HG03442 (cell line): ENCODE measurements around the gene GRM7.

ENCODE experiments used
- ATAC-seq: cut with Tn5 transposase; IDR thresholded peaks from one replicate; pipeline ENCODE4 v1.9.1; 2021; ENCODE audit warnings: mild to moderate bottlenecking, moderate library complexity; ENCODE audit not compliant: unreplicated experiment

Gene GRM7

DNA sequence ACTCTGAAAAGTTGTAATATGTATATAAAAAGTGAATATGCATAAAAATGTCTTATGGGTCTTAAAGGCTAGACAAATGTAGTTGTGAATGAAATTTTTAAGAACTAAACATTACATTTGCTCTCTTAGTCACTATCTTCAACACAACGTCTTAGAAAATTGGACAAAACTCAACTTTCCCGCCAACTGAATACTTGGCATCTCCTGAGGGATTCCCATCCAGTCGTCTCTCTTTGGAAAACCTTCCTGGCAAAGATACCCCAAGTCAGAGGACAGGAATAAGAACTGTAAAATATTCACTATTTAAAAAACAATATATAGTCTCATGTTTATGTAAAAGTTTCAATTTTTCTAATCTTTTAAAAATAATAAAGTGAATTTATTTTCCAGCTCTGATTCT is 354.8 kb downstream of the GRM7 start:
- no peak for ATAC-seq

DNA sequence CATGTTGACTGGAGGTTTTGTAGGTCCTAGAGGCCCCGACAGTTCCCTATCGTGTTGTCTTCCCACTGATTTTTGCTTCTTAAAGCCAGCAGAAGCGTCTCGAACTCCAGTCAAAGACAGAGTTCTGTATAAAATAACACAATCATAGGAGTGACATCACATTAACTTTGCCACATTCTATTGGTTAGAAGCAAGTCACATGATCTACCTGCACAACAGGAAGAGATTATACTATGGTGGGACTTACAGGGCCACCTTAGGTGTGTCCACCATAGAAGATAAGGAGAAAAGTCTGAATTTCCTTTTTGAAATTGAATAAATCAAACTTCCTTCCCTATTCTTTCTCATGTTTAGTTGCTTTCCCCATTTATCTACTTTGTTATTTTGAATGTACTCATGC is 365.5 kb downstream of the GRM7 start:
- ATAC-seq: no peak

DNA sequence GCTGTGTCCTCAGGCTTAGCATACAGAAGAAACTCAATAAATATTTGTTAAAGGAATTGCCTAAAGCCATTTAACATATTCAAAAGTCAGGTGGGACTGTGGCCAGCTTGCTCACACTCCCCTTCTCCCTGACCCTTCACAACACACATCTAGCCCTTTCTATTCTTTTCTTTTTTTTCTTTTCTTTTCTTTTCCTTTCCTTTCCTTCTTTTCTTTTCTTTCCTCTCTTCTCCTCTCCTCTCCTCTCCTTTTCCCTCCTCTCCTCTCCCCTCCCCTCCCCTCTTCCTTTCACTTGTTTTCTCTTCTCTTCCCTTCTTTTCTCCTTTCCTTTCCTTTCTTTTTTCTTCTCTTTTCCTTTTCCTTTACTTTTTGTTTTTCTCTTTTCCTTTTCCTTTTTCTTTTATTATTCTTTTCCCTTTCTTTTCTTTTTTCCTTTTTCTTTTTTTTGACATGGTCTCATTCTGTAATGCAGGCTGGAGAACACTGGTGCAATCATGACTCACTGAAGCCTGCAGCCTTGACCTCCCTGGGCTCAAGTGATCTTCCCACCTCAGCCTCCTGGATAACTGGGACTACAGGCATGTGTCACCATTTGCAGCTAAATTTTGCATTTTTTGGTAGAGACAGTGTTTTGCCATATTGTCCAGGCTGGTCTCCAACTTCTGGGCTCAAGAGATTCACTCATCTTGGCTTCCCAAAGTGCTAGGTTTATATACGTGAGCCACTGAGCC is 377.8 kb downstream of the GRM7 start:
- ATAC-seq: no peak

DNA sequence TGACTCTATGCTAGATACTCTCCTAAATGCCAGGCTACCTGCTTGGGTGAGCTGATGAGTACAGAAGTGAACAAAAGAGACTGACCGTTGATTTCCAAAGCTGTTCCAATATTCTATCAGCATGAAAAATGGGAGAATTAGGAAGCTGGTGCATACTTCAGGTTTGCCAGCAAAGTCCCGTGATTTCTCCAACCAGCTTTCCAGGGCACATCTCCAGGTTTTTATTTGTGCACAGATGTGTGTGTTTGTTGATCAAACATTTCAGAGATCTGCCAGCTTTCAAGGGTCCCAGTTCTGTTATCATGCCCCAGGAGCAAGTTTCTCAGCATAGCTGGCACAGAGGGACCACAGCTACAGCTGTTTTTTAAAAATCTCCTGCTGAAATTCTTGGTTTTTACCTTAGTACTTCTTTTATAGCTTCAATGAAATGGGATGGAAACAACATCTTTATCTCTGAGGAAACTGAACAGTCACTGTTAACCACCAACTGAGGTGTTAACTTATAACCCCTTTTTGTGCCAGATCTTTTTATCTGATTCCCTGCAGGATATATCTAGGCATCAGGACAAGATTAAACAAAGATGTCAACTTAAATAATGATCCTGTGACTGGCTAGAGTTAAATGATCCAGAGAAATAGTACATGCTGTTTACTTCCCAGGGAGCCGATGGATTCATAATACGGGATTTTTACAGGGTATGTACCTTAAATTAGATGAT is 380.8 kb downstream of the GRM7 start:
- no peak for ATAC-seq

- no peak for ATAC-seq
Measured at GRCh38 chr3:7242303-7242635, 381.4 kb downstream of the GRM7 start.

- no peak for ATAC-seq
Measured at GRCh38 chr3:7249493-7250076, 388.7 kb downstream of the GRM7 start.

DNA sequence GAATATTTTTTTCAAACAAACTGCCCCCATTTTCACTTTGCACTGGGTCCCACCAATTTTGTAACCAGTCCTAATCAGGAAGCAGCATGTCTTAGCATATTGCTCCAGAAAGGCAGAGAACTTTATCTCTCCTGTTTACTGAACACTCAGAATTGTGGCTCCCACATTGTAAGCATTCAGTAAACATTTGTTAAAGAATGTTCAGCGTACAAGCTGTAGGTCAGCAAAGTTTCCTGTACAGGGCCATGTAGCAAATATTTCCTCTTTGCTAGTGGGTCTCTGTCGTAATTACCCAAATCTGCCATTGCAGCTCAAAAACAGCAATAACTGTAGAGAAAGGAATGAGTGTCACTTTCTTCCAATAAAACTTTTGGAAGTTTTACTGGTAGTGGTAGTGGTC is 393.3 kb downstream of the GRM7 start:
- no peak for ATAC-seq

DNA sequence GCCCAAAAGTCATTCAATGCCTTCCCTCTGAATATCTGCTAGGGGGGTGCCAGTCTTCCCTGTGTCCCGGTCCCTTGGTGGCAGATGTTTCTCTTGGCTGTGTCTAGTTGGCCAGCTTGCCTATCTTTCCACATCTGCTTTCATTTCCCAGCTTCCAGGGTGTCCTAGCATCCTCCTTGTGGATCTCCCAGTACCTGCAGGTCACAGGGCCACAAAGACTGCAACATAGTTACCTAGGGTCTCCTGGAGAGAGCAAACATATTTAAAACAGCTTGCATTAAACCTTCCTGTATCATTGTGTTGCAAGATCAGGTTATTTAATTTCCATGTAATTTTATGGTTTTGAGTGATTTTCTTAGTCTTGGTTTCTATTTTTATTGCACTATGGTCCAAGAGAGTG is 400.1 kb downstream of the GRM7 start:
- no peak for ATAC-seq

DNA sequence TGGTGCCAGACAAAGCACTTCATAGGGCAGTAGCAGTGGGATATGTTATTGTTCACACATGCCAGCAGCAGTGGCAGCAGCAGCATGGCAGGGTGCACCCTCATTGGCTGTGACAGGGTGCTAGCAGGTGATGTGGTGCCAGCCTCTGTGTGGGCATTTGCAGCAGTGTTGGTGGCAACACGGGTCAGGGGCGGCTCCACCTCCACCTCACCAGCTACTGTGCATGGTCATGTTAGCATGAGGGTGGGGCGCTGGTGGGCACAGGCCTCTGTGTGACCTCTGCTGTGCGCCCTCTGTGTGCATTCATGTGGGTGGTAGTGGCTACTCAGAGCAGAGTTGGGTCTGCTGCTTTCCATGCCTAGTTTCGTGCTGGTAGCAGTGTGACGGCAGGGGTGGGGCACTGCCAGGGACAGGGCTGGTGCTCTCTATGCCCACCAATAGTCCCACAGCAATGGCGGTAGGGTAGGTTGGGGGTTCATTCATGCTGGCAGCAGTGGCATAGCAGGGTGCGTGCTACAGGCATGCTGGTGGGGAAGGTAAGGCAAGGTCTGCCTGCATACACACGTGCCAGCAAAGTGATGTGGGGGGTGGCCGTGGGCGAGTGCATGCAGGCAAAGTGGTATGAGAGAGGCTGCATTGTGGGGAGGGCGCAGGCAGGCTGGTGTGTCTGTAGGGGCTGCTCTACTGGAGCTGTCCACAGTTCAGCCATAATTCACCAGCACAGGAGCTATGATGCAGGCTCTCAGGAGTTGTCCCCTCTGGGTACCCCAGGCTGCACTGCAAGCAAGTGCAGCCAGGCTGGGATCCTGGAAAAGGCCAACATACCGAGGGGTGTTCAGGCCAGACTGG is 402.7 kb downstream of the GRM7 start:
- ATAC-seq: no peak

- no peak for ATAC-seq
Measured at GRCh38 chr3:7264196-7264526, 403.2 kb downstream of the GRM7 start.

GRCh38 chr3:7265736-7266135 is 404.8 kb downstream of the GRM7 start:
- no peak for ATAC-seq

DNA sequence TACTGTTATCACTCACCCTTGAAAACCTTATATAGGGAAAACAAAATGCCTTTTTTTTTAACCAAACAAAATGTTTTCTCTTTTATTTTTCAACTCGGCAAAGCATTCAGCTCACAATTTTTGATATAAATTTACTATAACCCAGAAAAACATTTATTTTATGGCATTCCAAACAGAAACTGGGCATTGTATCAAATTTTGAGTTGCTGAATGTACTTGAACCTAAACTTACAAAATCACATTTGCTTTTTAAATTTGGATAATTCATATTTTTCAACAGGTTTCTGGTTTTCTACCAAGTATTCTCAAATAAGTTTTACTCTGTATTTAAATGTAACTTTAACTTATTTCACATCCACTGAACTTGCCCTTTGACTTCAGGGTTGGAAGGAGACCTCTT is 405.6 kb downstream of the GRM7 start:
- ATAC-seq: no peak

- ATAC-seq: no peak
Measured at GRCh38 chr3:7270731-7271130, 409.8 kb downstream of the GRM7 start.

GRCh38 chr3:7271631-7272030 is 410.7 kb downstream of the GRM7 start:
- no peak for ATAC-seq

DNA sequence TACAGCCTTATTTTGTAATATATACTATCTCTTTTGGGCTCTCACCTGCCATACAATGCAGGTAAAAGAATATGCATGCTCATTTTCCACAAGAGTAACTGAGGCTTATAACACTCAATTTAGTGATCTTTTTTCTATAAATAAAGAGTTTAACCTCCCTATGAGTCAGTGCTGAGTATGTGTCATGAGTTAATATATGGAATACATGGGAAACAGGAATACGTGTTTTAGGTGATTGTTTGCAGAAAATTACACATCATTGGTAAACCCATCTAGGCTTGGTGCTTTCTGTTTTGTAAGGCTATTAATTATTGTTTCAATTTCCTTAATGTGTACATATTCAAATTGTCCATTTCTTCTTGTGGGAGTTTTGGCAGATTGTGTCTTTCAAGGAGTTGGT is 411.3 kb downstream of the GRM7 start:
- no peak for ATAC-seq

GRCh38 chr3:7275396-7275795 is 414.5 kb downstream of the GRM7 start:
- ATAC-seq: peak; percentile 84

- no peak for ATAC-seq
Measured at GRCh38 chr3:7280318-7280717, 419.4 kb downstream of the GRM7 start.

DNA sequence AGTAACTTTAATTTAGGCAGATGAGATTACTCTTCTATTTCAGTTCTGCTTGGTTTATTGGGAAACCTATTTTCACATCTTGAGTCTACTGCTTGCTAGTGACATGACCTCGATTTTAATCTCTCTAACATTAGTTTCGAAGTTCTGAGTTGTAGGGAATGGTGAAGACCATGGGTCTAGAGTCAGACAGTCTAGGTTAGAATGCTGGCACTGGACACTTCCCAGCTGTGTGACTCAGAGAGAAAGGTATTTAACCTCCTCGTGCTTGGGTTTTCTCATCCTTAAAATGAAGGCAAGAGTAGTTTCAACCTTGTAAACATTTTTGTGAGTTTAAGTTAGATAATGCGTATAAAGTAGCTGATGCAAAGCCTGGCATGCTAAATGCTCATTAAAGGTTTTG is 422.1 kb downstream of the GRM7 start:
- ATAC-seq: no peak

DNA sequence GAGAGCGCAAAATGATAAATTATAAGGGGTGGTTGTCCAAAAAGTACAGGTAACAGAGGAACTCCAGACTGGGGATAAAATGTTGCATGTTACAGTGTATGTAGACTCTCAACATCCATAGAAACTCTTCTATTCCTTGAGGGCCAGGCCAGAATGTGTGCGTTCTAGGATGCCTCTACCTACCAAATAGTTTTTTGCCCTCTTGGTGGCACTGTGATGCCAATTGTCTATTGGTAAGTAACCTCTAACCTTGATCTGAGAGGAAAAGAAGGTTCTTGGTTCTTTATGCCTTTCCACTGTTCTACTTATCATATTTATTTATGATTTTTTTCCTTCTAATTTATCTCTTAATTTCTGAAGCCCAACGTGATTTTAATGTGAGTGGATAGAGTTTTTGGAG is 424.6 kb downstream of the GRM7 start:
- ATAC-seq: no peak

DNA sequence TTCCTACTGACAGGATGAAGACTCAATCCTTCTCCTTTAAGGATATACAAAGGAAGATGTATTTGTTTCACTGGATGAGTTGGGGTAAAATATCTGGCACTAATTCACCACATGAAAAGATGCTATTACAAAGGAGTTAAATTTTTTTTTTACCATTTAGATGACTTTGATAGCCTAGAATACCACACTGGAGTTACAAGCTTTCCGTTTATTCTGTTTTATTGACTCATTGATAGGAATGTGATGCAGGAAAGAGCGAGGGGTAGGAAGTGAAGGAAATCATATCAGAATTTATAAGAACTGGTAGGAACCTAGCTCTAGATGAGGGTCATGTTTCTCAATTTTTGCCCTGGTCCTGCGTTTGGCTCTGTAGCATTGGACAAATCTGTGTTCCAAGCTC is 427.2 kb downstream of the GRM7 start:
- no peak for ATAC-seq

DNA sequence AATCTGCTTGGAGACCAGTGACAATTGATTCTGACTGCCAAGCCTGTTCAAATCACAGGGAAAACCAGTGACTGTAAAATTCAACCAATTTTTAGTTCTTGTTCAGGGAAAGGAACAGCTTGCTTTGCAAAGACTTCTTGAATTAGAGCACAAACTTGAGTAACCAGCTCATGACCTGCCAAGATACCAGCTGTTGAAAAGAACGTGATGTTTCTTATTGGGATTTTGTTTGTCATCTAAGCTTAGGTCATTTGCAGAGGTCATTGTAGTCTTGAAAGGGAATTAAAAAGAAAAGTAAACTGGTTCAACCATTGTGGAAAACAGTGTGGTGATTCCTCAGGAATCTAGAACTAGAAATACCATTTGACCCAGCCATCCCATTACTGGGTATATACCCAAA is 428.2 kb downstream of the GRM7 start:
- ATAC-seq: no peak
